ENCODE data around the gene EFCAB6.
A peak's percentile ranks its signal among the peaks of the same experiment; 100 is the strongest.

Gene EFCAB6

GRCh38 chr22:43832393-43833265, 20.5 kb upstream of the EFCAB6 start:
- Histone ChIP-seq H2BK120ac (ENCODE audit: low read depth, low read length) (no peak overlapping the region), H4K8ac (ENCODE audit: low read depth, low read length) (no peak overlapping the region), H3K27ac (replicated peaks; ENCODE audit: low read length) (no peak overlapping the region), H3K4me3 (ENCODE audit: low read length in 2 of 2) (no peak overlapping the region), H3K23ac (ENCODE audit: low read depth, low read length, poor library complexity) (no peak overlapping the region), H3K9ac (ENCODE audit: low read depth, low read length, poor library complexity) (no peak overlapping the region), H2BK15ac (ENCODE audit: low read length) (no peak overlapping the region), H3K14ac (ENCODE audit: low read length) (no peak overlapping the region), H3K79me1 (ENCODE audit: low read depth, low read length) (peaks cover 2% of the 10 kb centered on the region), H3K9me3 (replicated peaks in 1 of 2; ENCODE audit: control insufficient read depth in 2 of 2, insufficient read depth in 1 of 2, low read depth in 1 of 2, low read length in 2 of 2) (peaks cover 0 to 2% of the 10 kb centered on the region in 2 donors), H3K4ac (ENCODE audit: low read length) (no peak overlapping the region), H4K91ac (ENCODE audit: low read depth, low read length, poor library complexity) (no peak overlapping the region), H2AK5ac (ENCODE audit: low read depth, low read length) (no peak overlapping the region), H3K4me2 (ENCODE audit: insufficient read depth, low read length, poor library complexity, severe bottlenecking) (no peak overlapping the region), H3K27me3 (ENCODE audit: control insufficient read depth in 3 of 3, insufficient read depth in 3 of 3, low read depth in 1 of 3, low read length in 3 of 3) (no peaks in the 10 kb centered on the region), H2AFZ (ENCODE audit: low read length) (no peak overlapping the region), H2BK5ac (ENCODE audit: low read length) (no peak overlapping the region), H3K4me1 (ENCODE audit: control insufficient read depth in 2 of 2, insufficient read depth in 1 of 2, low read depth in 1 of 2, low read length in 2 of 2) (peaks cover 6 to 9% of the 10 kb centered on the region in 2 donors), H2BK12ac (ENCODE audit: low read length) (no peak overlapping the region), H3K36me3 (replicated peaks in 1 of 2; ENCODE audit: control insufficient read depth in 2 of 2, insufficient read depth in 2 of 2, low read length in 2 of 2) (peaks cover 7 to 50% of the 10 kb centered on the region in 2 donors), H3K18ac (ENCODE audit: low read length) (peak overlapping the region; percentile 77)
- no peak for DNase-seq (ENCODE audit: low spot score)
- WGBS, 2 donors (ENCODE audit: extremely low coverage in 2 of 2, insufficient read length in 2 of 2, insufficient replicate concordance in 1 of 2) = no CpG with 5 or more reads among the region's 18 CpGs

- H3K4me2 ChIP-seq (ENCODE audit: insufficient read depth, low read length, poor library complexity, severe bottlenecking) = no peak overlapping the region
- peak overlapping the region; percentile 15 for H3K9ac ChIP-seq (ENCODE audit: low read depth, low read length, poor library complexity)
- WGBS, 2 donors (ENCODE audit: extremely low coverage in 2 of 2, insufficient read length in 2 of 2, insufficient replicate concordance in 1 of 2) = no CpG with 5 or more reads among the region's 33 CpGs
- no peaks in the 10 kb centered on the region for H3K27me3 ChIP-seq (ENCODE audit: control insufficient read depth in 3 of 3, insufficient read depth in 3 of 3, low read depth in 1 of 3, low read length in 3 of 3)
- peak overlapping the region; percentile 9 for H3K14ac ChIP-seq (ENCODE audit: low read length)
- no peak overlapping the region for H2AFZ ChIP-seq (ENCODE audit: low read length)
- H2BK12ac ChIP-seq (ENCODE audit: low read length) = no peak overlapping the region
- H3K36me3 ChIP-seq (replicated peaks in 1 of 2; ENCODE audit: control insufficient read depth in 2 of 2, insufficient read depth in 2 of 2, low read length in 2 of 2) = peaks cover 6 to 47% of the 10 kb centered on the region in 2 donors
- H3K4ac ChIP-seq (ENCODE audit: low read length) = no peak overlapping the region
- no peak overlapping the region for H3K27ac ChIP-seq (replicated peaks; ENCODE audit: low read length)
- peaks cover 0 to 2% of the 10 kb centered on the region in 2 donors for H3K9me3 ChIP-seq (replicated peaks in 1 of 2; ENCODE audit: control insufficient read depth in 2 of 2, insufficient read depth in 1 of 2, low read depth in 1 of 2, low read length in 2 of 2)
- no peak for DNase-seq (ENCODE audit: low spot score)
- H3K23ac ChIP-seq (ENCODE audit: low read depth, low read length, poor library complexity) = no peak overlapping the region
- H3K18ac ChIP-seq (ENCODE audit: low read length) = no peak overlapping the region
- no peak overlapping the region for H2BK15ac ChIP-seq (ENCODE audit: low read length)
- peaks cover 2% of the 10 kb centered on the region for H3K79me1 ChIP-seq (ENCODE audit: low read depth, low read length)
- peak overlapping the region in 1 of 2 donors; percentile 13 for H3K4me3 ChIP-seq (ENCODE audit: low read length in 2 of 2)
- H2BK120ac ChIP-seq (ENCODE audit: low read depth, low read length) = no peak overlapping the region
- no peak overlapping the region for H2BK5ac ChIP-seq (ENCODE audit: low read length)
- peaks cover 11% of the 10 kb centered on the region in 2 donors for H3K4me1 ChIP-seq (ENCODE audit: control insufficient read depth in 2 of 2, insufficient read depth in 1 of 2, low read depth in 1 of 2, low read length in 2 of 2)
- H4K8ac ChIP-seq (ENCODE audit: low read depth, low read length) = no peak overlapping the region
- peak overlapping the region; percentile 49 for H2AK5ac ChIP-seq (ENCODE audit: low read depth, low read length)
- H4K91ac ChIP-seq (ENCODE audit: low read depth, low read length, poor library complexity) = no peak overlapping the region
Observed at GRCh38 chr22:43831561-43832392, 19.7 kb upstream of the EFCAB6 start.

- H3K79me1 ChIP-seq (ENCODE audit: low read depth, low read length) = peaks cover 2% of the 10 kb centered on the region
- WGBS, 2 donors (ENCODE audit: extremely low coverage in 2 of 2, insufficient read length in 2 of 2, insufficient replicate concordance in 1 of 2) = no CpG with 5 or more reads among the region's 12 CpGs
Observed at GRCh38 chr22:43830931-43831560, 18.9 kb upstream of the EFCAB6 start.

More at GRCh38 chr22:43830931-43831560, 18.9 kb upstream of the EFCAB6 start:
- Histone ChIP-seq H2AFZ (ENCODE audit: low read length) (no peak overlapping the region), H3K23ac (ENCODE audit: low read depth, low read length, poor library complexity) (no peak overlapping the region), H3K14ac (ENCODE audit: low read length) (no peak overlapping the region), H3K36me3 (replicated peaks in 1 of 2; ENCODE audit: control insufficient read depth in 2 of 2, insufficient read depth in 2 of 2, low read length in 2 of 2) (peaks cover 4 to 47% of the 10 kb centered on the region in 2 donors), H3K4me1 (ENCODE audit: control insufficient read depth in 2 of 2, insufficient read depth in 1 of 2, low read depth in 1 of 2, low read length in 2 of 2) (peaks cover 12 to 16% of the 10 kb centered on the region in 2 donors), H2BK12ac (ENCODE audit: low read length) (no peak overlapping the region), H2BK15ac (ENCODE audit: low read length) (no peak overlapping the region), H3K18ac (ENCODE audit: low read length) (no peak overlapping the region), H4K8ac (ENCODE audit: low read depth, low read length) (no peak overlapping the region), H3K27me3 (ENCODE audit: control insufficient read depth in 3 of 3, insufficient read depth in 3 of 3, low read depth in 1 of 3, low read length in 3 of 3) (no peaks in the 10 kb centered on the region), H3K4me2 (ENCODE audit: insufficient read depth, low read length, poor library complexity, severe bottlenecking) (no peak overlapping the region), H3K9ac (ENCODE audit: low read depth, low read length, poor library complexity) (no peak overlapping the region), H3K9me3 (replicated peaks in 1 of 2; ENCODE audit: control insufficient read depth in 2 of 2, insufficient read depth in 1 of 2, low read depth in 1 of 2, low read length in 2 of 2) (peaks cover 0 to 2% of the 10 kb centered on the region in 2 donors), H2BK5ac (ENCODE audit: low read length) (no peak overlapping the region), H2BK120ac (ENCODE audit: low read depth, low read length) (no peak overlapping the region), H3K4me3 (ENCODE audit: low read length in 2 of 2) (no peak overlapping the region), H3K27ac (replicated peaks; ENCODE audit: low read length) (no peak overlapping the region), H4K91ac (ENCODE audit: low read depth, low read length, poor library complexity) (no peak overlapping the region), H3K4ac (ENCODE audit: low read length) (no peak overlapping the region), H2AK5ac (ENCODE audit: low read depth, low read length) (no peak overlapping the region)
- DNase-seq (ENCODE audit: low spot score) = no peak

Measured in neuronal stem cell (in vitro differentiated cells).